HEK293 (cell line): Measurements from ENCODE around the gene EYA2.

Source experiments
- CTCF ChIA-PET: fragments of 350-600 bp; formaldehyde crosslinking; extraction: SDS; loops from one replicate; lab custom pipeline; 2021; ENCODE audit warnings: antibody characterized with exemption; lab: Yijun Ruan, JAX
- POLR2A ChIA-PET: fragments of 300-600 bp; formaldehyde crosslinking; extraction: SDS; loops from one replicate; lab custom pipeline; 2020; ENCODE audit warnings: antibody characterized with exemption, inconsistent platforms; lab: Yijun Ruan, JAX
- H3K27ac ChIP-seq: fragments of 200-500 bp; sonication (Bioruptor generic); 2 replicates; pipeline ENCODE4 v1.5.1; 2014; ENCODE audit warnings: low read depth, low read length, control low read depth, inconsistent platforms; ENCODE audit errors: extremely low read depth
- H3K36me3 ChIP-seq, 2 experiments: fragments of 200-500 bp in 1 of 2; sonication (Bioruptor generic) in 1 of 2; 1 replicate in 1 of 2; 2 replicates in 1 of 2; pipeline ENCODE4 v1.5.1; 2014 to 2017; ENCODE audit warnings: inconsistent platforms in 2 of 2, low read length in 2 of 2; ENCODE audit not compliant: control insufficient read depth in 2 of 2, insufficient read depth in 1 of 2
- H3K4me1 ChIP-seq: fragments of 200-500 bp; sonication (Bioruptor generic); 2 replicates; pipeline ENCODE4 v1.5.1; 2014; ENCODE audit warnings: mild to moderate bottlenecking, low read length, inconsistent platforms; ENCODE audit not compliant: control insufficient read depth, insufficient read depth
- H3K4me3 ChIP-seq: 2 replicates; pipeline ENCODE4 v1.5.1; 2011; ENCODE audit warnings: low read depth, mild to moderate bottlenecking, control low read depth, low read length, moderate library complexity
- H3K9me3 ChIP-seq: fragments of 200-500 bp; sonication (Bioruptor generic); 2 replicates; pipeline ENCODE4 v1.5.1; 2014; ENCODE audit warnings: low read depth, low read length, inconsistent platforms; ENCODE audit not compliant: control insufficient read depth, insufficient read depth
- ELK4 ChIP-seq: IDR thresholded peaks from 2 replicates; pipeline ENCODE4 v1.6.1; 2011; ENCODE audit warnings: mild to moderate bottlenecking, low read depth, low read length, borderline replicate concordance
- OVOL3 ChIP-seq: fragments of 450-650 bp; formaldehyde crosslinking; IDR thresholded peaks from 2 replicates; pipeline ENCODE4 v1.5.1; 2016; ENCODE audit warnings: missing biosample characterization, missing genetic modification characterization
- SETDB1 ChIP-seq: IDR thresholded peaks from one replicate; pipeline ENCODE4 v1.6.1; 2017; ENCODE audit warnings: mild to moderate bottlenecking, low read length, moderate library complexity, mixed read lengths; ENCODE audit not compliant: insufficient read length
- ZBTB20 ChIP-seq: fragments of 450-650 bp; formaldehyde crosslinking; IDR thresholded peaks from 2 replicates; pipeline ENCODE4 v1.5.1; 2016; ENCODE audit warnings: missing biosample characterization, missing genetic modification characterization
- ZFP37 ChIP-seq: fragments of 450-650 bp; formaldehyde crosslinking; IDR thresholded peaks from 2 replicates; pipeline ENCODE4 v1.5.1; 2016; ENCODE audit warnings: missing biosample characterization, missing genetic modification characterization
- ZNF174 ChIP-seq: fragments of 450-650 bp; formaldehyde crosslinking; IDR thresholded peaks from 2 replicates; pipeline ENCODE4 v1.5.0; 2017; ENCODE audit warnings: missing biosample characterization, mild to moderate bottlenecking, missing genetic modification characterization
- ZNF24 ChIP-seq: fragments of 450-650 bp; formaldehyde crosslinking; IDR thresholded peaks from 2 replicates; pipeline ENCODE4 v1.5.1; 2016; ENCODE audit warnings: missing biosample characterization, missing genetic modification characterization
- ZNF266 ChIP-seq: fragments of 450-650 bp; formaldehyde crosslinking; IDR thresholded peaks from 2 replicates; pipeline ENCODE4 v1.5.1; 2016; ENCODE audit warnings: missing biosample characterization, missing genetic modification characterization, low read depth
- ZNF280D ChIP-seq: fragments of 450-650 bp; formaldehyde crosslinking; IDR thresholded peaks from 2 replicates; pipeline ENCODE4 v1.5.1; 2016; ENCODE audit warnings: missing biosample characterization, missing genetic modification characterization
- ZNF426 ChIP-seq: fragments of 450-650 bp; formaldehyde crosslinking; IDR thresholded peaks from 2 replicates; pipeline ENCODE4 v1.5.1; 2017; ENCODE audit warnings: missing biosample characterization, missing genetic modification characterization, mild to moderate bottlenecking, inconsistent platforms, moderate library complexity
- ZNF48 ChIP-seq: fragments of 450-650 bp; formaldehyde crosslinking; IDR thresholded peaks from 2 replicates; pipeline ENCODE4 v1.5.1; 2016; ENCODE audit warnings: missing biosample characterization, missing genetic modification characterization
- ZNF514 ChIP-seq: fragments of 450-650 bp; formaldehyde crosslinking; IDR thresholded peaks from 2 replicates; pipeline ENCODE4 v1.5.1; 2016; ENCODE audit warnings: missing biosample characterization, missing genetic modification characterization
- ZNF544 ChIP-seq: fragments of 450-650 bp; formaldehyde crosslinking; IDR thresholded peaks from 2 replicates; pipeline ENCODE4 v1.5.0; 2017; ENCODE audit warnings: missing biosample characterization, missing genetic modification characterization
- ZNF560 ChIP-seq: fragments of 450-650 bp; formaldehyde crosslinking; IDR thresholded peaks from 2 replicates; pipeline ENCODE4 v1.5.1; 2017; ENCODE audit warnings: missing biosample characterization, missing genetic modification characterization, borderline replicate concordance
- ZNF561 ChIP-seq: fragments of 450-650 bp; IDR thresholded peaks from 2 replicates; pipeline ENCODE4 v1.5.1; 2018; ENCODE audit warnings: missing biosample characterization, missing genetic modification characterization, borderline replicate concordance
- ZNF624 ChIP-seq: fragments of 450-650 bp; formaldehyde crosslinking; IDR thresholded peaks from 2 replicates; pipeline ENCODE4 v1.5.1; 2017; ENCODE audit warnings: missing biosample characterization, missing genetic modification characterization
- ZNF785 ChIP-seq: fragments of 450-650 bp; formaldehyde crosslinking; IDR thresholded peaks from 2 replicates; pipeline ENCODE4 v1.5.1; 2016; ENCODE audit warnings: missing biosample characterization, missing genetic modification characterization
- ZNF791 ChIP-seq: fragments of 450-650 bp; formaldehyde crosslinking; IDR thresholded peaks from 2 replicates; pipeline ENCODE4 v1.5.1; 2016; ENCODE audit warnings: missing biosample characterization, missing genetic modification characterization
- ZNF837 ChIP-seq: fragments of 450-650 bp; formaldehyde crosslinking; IDR thresholded peaks from 2 replicates; pipeline ENCODE4 v1.5.1; 2016; ENCODE audit warnings: missing biosample characterization, missing genetic modification characterization
- TF ChIP-seq, protein P1 (sequence below): fragments of 450-650 bp; formaldehyde crosslinking; IDR thresholded peaks from 2 replicates; pipeline ENCODE4 v1.5.1; 2017; ENCODE audit warnings: missing biosample characterization, missing genetic modification characterization

Gene EYA2

DNA sequence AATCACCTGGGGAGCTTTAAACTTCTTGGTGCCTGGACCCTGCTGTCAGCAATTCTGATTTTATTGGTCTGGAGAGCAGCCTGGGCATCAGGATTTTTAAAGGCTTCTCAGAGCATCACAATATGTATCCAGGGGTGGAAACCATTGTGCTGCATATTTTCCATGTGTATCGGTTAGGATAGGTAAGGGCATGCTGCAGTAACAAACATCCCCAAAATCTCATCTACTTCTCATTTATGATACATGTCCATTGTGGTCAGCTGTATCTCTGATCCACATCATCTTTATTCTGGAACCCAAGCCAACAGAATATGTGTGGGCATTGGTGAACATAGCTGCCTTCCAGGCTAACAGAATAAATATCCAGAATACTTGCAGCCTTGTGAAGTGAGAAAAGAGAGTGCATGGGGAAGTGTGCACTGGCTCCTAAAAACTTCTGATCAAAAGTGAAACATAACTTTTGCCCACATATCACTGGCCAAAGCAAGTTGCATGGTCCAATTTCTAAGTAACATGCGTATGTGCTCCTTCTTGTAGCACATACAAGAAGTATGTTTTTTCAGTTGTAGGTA is 246.8 kb downstream of the EYA2 start:
- POLR2A ChIA-PET: no interaction called here
- CTCF ChIA-PET: interaction anchor here (0.7 kb wide), 1 partner anchor 9 kb away, joined by 3 read pairs; no protein-coding TSS in a partner anchor
- no peaks in the 10 kb centered on the region for H3K4me1 ChIP-seq
- H3K4me3 ChIP-seq: no peak overlapping the region
- no peak overlapping the region for H3K27ac ChIP-seq
- no peaks in the 10 kb centered on the region for H3K9me3 ChIP-seq
- H3K36me3 ChIP-seq: no peaks in the 10 kb centered on the region
- TF ChIP-seq ZNF174 (tag by site-specific recombination) (no peak), OVOL3 (tag by site-specific recombination) (no peak), ZNF24 (tag by site-specific recombination) (no peak), ZNF514 (tag by site-specific recombination) (no peak)

DNA sequence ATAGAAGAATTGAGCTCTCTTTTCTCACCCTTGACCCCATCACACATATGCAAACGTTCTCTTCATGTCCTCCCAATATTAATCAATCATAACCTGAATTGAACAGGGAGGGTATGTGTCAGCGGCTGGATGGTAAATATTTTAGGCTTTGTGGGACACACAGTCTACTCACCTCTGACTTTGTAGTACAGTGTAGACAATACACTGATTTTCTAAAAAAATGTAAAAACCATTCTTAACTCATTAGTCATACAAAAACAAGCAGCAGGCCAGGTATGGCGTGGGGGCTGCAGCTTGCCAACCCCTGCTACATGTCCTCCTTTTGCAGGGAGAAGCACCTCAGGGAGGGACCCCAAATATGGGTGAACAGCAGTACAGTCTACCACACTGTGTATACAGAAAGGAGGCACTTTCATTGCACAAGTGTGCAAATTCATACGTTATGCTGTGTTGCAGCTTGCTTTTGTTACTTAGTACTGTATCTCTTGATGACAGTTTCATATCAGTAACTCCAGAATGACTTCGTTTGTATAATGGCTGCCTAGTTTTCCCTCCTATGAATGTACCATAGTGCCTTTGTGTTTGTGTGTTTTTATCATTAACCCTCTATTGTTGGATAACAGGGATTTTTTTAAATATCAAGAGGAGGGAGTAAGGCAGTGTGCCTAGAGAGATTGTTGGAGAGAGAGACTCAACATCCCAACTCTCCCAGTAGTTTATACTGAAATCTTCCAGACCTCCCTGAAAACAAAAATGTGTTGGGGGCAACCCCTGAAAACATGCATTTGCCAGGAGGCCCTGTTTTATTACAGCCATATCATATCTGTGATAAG is 247.5 kb downstream of the EYA2 start:
- Histone ChIP-seq H3K36me3 (no peaks in the 10 kb centered on the region), H3K27ac (no peak overlapping the region), H3K9me3 (no peaks in the 10 kb centered on the region), H3K4me1 (no peaks in the 10 kb centered on the region), H3K4me3 (no peak overlapping the region)
- CTCF ChIA-PET: interaction anchor here (0.6 to 0.7 kb wide), 2 partner anchors 8 to 455 kb away, joined by 3 to 4 read pairs; no protein-coding TSS in a partner anchor
- TF ChIP-seq ZNF560 (tag by site-specific recombination): no peak
- TF ChIP-seq ZNF266 (tag by site-specific recombination): no peak
- TF ChIP-seq ZFP37 (tag by site-specific recombination): no peak
- TF ChIP-seq ZBTB20 (tag by site-specific recombination): no peak
- TF ChIP-seq ZNF561: no peak
- no peak for TF ChIP-seq ELK4
- no peak for TF ChIP-seq SETDB1
- no peak for TF ChIP-seq ZNF280D (tag by site-specific recombination)
- POLR2A ChIA-PET: no interaction called here

DNA sequence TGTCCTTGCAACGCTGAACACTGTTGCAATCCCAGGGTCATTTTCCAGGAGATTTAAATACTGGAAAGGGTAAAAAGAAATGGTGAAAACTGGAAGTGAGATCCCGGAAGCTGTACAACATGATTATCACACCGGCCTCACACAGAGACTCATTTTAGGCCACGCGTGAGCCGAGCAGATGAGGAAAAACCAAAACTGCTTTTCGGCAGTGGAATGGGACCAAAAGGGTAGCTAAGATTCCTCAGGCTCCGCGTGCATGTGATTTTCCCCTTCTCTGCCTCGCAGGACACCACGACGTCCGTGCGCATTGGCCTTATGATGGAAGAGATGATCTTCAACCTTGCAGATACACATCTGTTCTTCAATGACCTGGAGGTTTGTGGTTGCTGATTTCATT is 248.1 kb downstream of the EYA2 start:
- Histone ChIP-seq H3K4me3 (no peak overlapping the region), H3K27ac (no peak overlapping the region), H3K4me1 (no peaks in the 10 kb centered on the region)
- POLR2A ChIA-PET: no interaction called here
- TF ChIP-seq OVOL3 (tag by site-specific recombination) (no peak), ZNF426 (tag by site-specific recombination) (no peak), ZNF48 (tag by site-specific recombination) (no peak), ZNF624 (tag by site-specific recombination) (no peak), ZFP37 (tag by site-specific recombination) (no peak), ZNF837 (no peak), ZNF544 (no peak), ZNF791 (tag by site-specific recombination) (no peak), ZNF785 (tag by site-specific recombination) (no peak)
- TF ChIP-seq, protein P1, sequence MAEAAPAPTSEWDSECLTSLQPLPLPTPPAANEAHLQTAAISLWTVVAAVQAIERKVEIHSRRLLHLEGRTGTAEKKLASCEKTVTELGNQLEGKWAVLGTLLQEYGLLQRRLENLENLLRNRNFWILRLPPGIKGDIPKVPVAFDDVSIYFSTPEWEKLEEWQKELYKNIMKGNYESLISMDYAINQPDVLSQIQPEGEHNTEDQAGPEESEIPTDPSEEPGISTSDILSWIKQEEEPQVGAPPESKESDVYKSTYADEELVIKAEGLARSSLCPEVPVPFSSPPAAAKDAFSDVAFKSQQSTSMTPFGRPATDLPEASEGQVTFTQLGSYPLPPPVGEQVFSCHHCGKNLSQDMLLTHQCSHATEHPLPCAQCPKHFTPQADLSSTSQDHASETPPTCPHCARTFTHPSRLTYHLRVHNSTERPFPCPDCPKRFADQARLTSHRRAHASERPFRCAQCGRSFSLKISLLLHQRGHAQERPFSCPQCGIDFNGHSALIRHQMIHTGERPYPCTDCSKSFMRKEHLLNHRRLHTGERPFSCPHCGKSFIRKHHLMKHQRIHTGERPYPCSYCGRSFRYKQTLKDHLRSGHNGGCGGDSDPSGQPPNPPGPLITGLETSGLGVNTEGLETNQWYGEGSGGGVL (tag by site-specific recombination): no peak
- TF ChIP-seq, all 188 proteins: peak for 0
- CTCF ChIA-PET: interaction anchor here (0.6 to 0.9 kb wide), 4 partner anchors 17 to 456 kb away, joined by 3 to 6 read pairs (median 4); no protein-coding TSS in a partner anchor
- H3K9me3 ChIP-seq: no peaks in the 10 kb centered on the region
- no peaks in the 10 kb centered on the region for H3K36me3 ChIP-seq
